HEK293 (cell line): ENCODE results near the gene CSRNP2.

ENCODE experiments used
- CTCF ChIA-PET: fragments of 350-600 bp; formaldehyde crosslinking; extraction: SDS; loops from one replicate; lab custom pipeline; 2021; ENCODE audit warnings: antibody characterized with exemption; lab: Yijun Ruan, JAX
- POLR2A ChIA-PET: fragments of 300-600 bp; formaldehyde crosslinking; extraction: SDS; loops from one replicate; lab custom pipeline; 2020; ENCODE audit warnings: antibody characterized with exemption, inconsistent platforms; lab: Yijun Ruan, JAX
- H3K27ac ChIP-seq: fragments of 200-500 bp; sonication (Bioruptor generic); 2 replicates; pipeline ENCODE4 v1.5.1; 2014; ENCODE audit warnings: low read depth, low read length, control low read depth, inconsistent platforms; ENCODE audit errors: extremely low read depth
- H3K36me3 ChIP-seq, 2 experiments: fragments of 200-500 bp in 1 of 2; sonication (Bioruptor generic) in 1 of 2; 1 replicate in 1 of 2; 2 replicates in 1 of 2; pipeline ENCODE4 v1.5.1; 2014 to 2017; ENCODE audit warnings: inconsistent platforms in 2 of 2, low read length in 2 of 2; ENCODE audit not compliant: control insufficient read depth in 2 of 2, insufficient read depth in 1 of 2
- H3K4me1 ChIP-seq: fragments of 200-500 bp; sonication (Bioruptor generic); 2 replicates; pipeline ENCODE4 v1.5.1; 2014; ENCODE audit warnings: mild to moderate bottlenecking, low read length, inconsistent platforms; ENCODE audit not compliant: control insufficient read depth, insufficient read depth
- H3K4me3 ChIP-seq: 2 replicates; pipeline ENCODE4 v1.5.1; 2011; ENCODE audit warnings: low read depth, mild to moderate bottlenecking, control low read depth, low read length, moderate library complexity
- H3K9me3 ChIP-seq: fragments of 200-500 bp; sonication (Bioruptor generic); 2 replicates; pipeline ENCODE4 v1.5.1; 2014; ENCODE audit warnings: low read depth, low read length, inconsistent platforms; ENCODE audit not compliant: control insufficient read depth, insufficient read depth
- ELK4 ChIP-seq: IDR thresholded peaks from 2 replicates; pipeline ENCODE4 v1.6.1; 2011; ENCODE audit warnings: mild to moderate bottlenecking, low read depth, low read length, borderline replicate concordance
- OSR2 ChIP-seq: fragments of 450-650 bp; formaldehyde crosslinking; IDR thresholded peaks from 2 replicates; pipeline ENCODE4 v1.5.1; 2016; ENCODE audit warnings: missing biosample characterization, missing genetic modification characterization
- PRDM1 ChIP-seq: fragments of 450-650 bp; formaldehyde crosslinking; IDR thresholded peaks from 2 replicates; pipeline ENCODE4; 2016; ENCODE audit warnings: missing biosample characterization, missing genetic modification characterization
- PRDM10 ChIP-seq: fragments of 450-650 bp; formaldehyde crosslinking; IDR thresholded peaks from 2 replicates; pipeline ENCODE4 v1.5.1; 2016; ENCODE audit warnings: missing biosample characterization, missing genetic modification characterization
- SCRT2 ChIP-seq: fragments of 450-650 bp; formaldehyde crosslinking; IDR thresholded peaks from 2 replicates; pipeline ENCODE4 v1.5.1; 2016; ENCODE audit warnings: missing biosample characterization, missing genetic modification characterization
- SP2 ChIP-seq: fragments of 450-650 bp; formaldehyde crosslinking; IDR thresholded peaks from 2 replicates; pipeline ENCODE4 v1.5.1; 2016; ENCODE audit warnings: missing biosample characterization, missing genetic modification characterization
- SP7 ChIP-seq: fragments of 450-650 bp; formaldehyde crosslinking; IDR thresholded peaks from 2 replicates; pipeline ENCODE4 v1.5.1; 2016; ENCODE audit warnings: missing biosample characterization, missing genetic modification characterization
- TSHZ1 ChIP-seq: fragments of 450-650 bp; formaldehyde crosslinking; IDR thresholded peaks from 2 replicates; pipeline ENCODE4 v1.5.1; 2016; ENCODE audit warnings: missing biosample characterization, missing genetic modification characterization, borderline replicate concordance
- ZBTB1 ChIP-seq: fragments of 450-650 bp; formaldehyde crosslinking; IDR thresholded peaks from 2 replicates; pipeline ENCODE4 v1.5.1; 2016; ENCODE audit warnings: missing biosample characterization, missing genetic modification characterization
- ZBTB11 ChIP-seq: fragments of 450-650 bp; formaldehyde crosslinking; conservative IDR thresholded peaks from 2 replicates; pipeline ENCODE4 v1.5.1; 2016; ENCODE audit warnings: low read depth, missing biosample characterization, missing genetic modification characterization
- ZNF10 ChIP-seq: fragments of 450-650 bp; formaldehyde crosslinking; IDR thresholded peaks from 2 replicates; pipeline ENCODE4 v1.5.1; 2017; ENCODE audit warnings: missing biosample characterization, missing genetic modification characterization
- ZNF324 ChIP-seq: fragments of 450-650 bp; formaldehyde crosslinking; IDR thresholded peaks from 2 replicates; pipeline ENCODE4 v1.5.1; 2016; ENCODE audit warnings: missing biosample characterization, missing genetic modification characterization
- ZNF335 ChIP-seq: fragments of 450-650 bp; formaldehyde crosslinking; conservative IDR thresholded peaks from 2 replicates; pipeline ENCODE4 v1.5.1; 2016; ENCODE audit warnings: missing biosample characterization, missing genetic modification characterization
- ZNF426 ChIP-seq: fragments of 450-650 bp; formaldehyde crosslinking; IDR thresholded peaks from 2 replicates; pipeline ENCODE4 v1.5.1; 2017; ENCODE audit warnings: missing biosample characterization, missing genetic modification characterization, mild to moderate bottlenecking, inconsistent platforms, moderate library complexity
- ZNF513 ChIP-seq: fragments of 450-650 bp; IDR thresholded peaks from 2 replicates; pipeline ENCODE4 v1.5.1; 2018; ENCODE audit warnings: missing biosample characterization, missing genetic modification characterization
- ZNF530 ChIP-seq: fragments of 450-650 bp; formaldehyde crosslinking; IDR thresholded peaks from 2 replicates; pipeline ENCODE4 v1.5.1; 2016; ENCODE audit warnings: low read depth, missing biosample characterization, missing genetic modification characterization
- ZNF549 ChIP-seq: fragments of 450-650 bp; IDR thresholded peaks from 2 replicates; pipeline ENCODE4 v1.5.1; 2018; ENCODE audit warnings: missing biosample characterization, missing genetic modification characterization, mild to moderate bottlenecking, inconsistent platforms, moderate library complexity
- ZNF610 ChIP-seq: fragments of 450-650 bp; formaldehyde crosslinking; IDR thresholded peaks from 2 replicates; pipeline ENCODE4 v1.5.1; 2016; ENCODE audit warnings: missing biosample characterization, missing genetic modification characterization, borderline replicate concordance
- ZNF76 ChIP-seq: fragments of 450-650 bp; formaldehyde crosslinking; IDR thresholded peaks from 2 replicates; pipeline ENCODE4; 2016; ENCODE audit warnings: low read depth, missing biosample characterization, missing genetic modification characterization, borderline replicate concordance
- ZNF843 ChIP-seq: fragments of 450-650 bp; formaldehyde crosslinking; IDR thresholded peaks from 2 replicates; pipeline ENCODE4 v1.5.1; 2016; ENCODE audit warnings: missing biosample characterization, missing genetic modification characterization
- ZSCAN30 ChIP-seq: fragments of 450-650 bp; IDR thresholded peaks from 2 replicates; pipeline ENCODE4 v1.5.1; 2018; ENCODE audit warnings: missing biosample characterization, mild to moderate bottlenecking, missing genetic modification characterization, moderate library complexity

CSRNP2 gene

GRCh38 chr12:51028813-51029150, 54.6 kb downstream of the CSRNP2 start:
- POLR2A ChIA-PET, result interaction anchor here (0.7 to 2.5 kb wide), 5 partner anchors 9 to 264 kb away, joined by 3 to 16 read pairs (median 4); partner anchors contain the start of genes CSRNP2, DAZAP2 and LETMD1

GRCh38 chr12:51028126-51028812, 55.1 kb downstream of the CSRNP2 start:
- POLR2A ChIA-PET, result interaction anchor here (0.7 to 2.5 kb wide), 7 partner anchors 9 to 263 kb away, joined by 3 to 16 read pairs (median 4); partner anchors contain the start of genes CSRNP2, DAZAP2 and LETMD1
- H3K4me3 ChIP-seq, result no peak overlapping the region; the same call in 1 of the 2 replicates
- TF ChIP-seq ZNF843 (tag by site-specific recombination), result no peak
- TF ChIP-seq ZNF10 (tag by site-specific recombination), result peak; percentile 41; the same call in 1 of the 2 replicates
- TF ChIP-seq OSR2 (tag by site-specific recombination), result no peak
- no peak for TF ChIP-seq ZNF426 (tag by site-specific recombination)
- TF ChIP-seq TSHZ1 (tag by site-specific recombination), result no peak
- no peak for TF ChIP-seq ELK4
- no peak for TF ChIP-seq ZBTB1 (tag by site-specific recombination)
- no peak for TF ChIP-seq SP2 (tag by site-specific recombination)
- TF ChIP-seq SP7, result peak; percentile 23; the same call in 1 of the 2 replicates
- no peak for TF ChIP-seq ZNF549
- no peak for TF ChIP-seq ZBTB11
- TF ChIP-seq ZSCAN30, result peak; percentile 24; the same call in 1 of the 2 replicates
- TF ChIP-seq PRDM1 (tag by site-specific recombination), result 0 out of 2 replicates have a peak, but pooled peaks have one; percentile 3
- no peak for TF ChIP-seq ZNF76 (tag by site-specific recombination)
- TF ChIP-seq PRDM10 (tag by site-specific recombination), result 0 out of 2 replicates have a peak, but pooled peaks have one; percentile 19
- TF ChIP-seq ZNF513 (tag by site-specific recombination), result peak; percentile 50; the same call in 1 of the 2 replicates
- no peak for TF ChIP-seq ZNF530 (tag by site-specific recombination)

More at GRCh38 chr12:51028813-51029150, 54.6 kb downstream of the CSRNP2 start:
- H3K27ac ChIP-seq, result no peak overlapping the region
- no peaks in the 10 kb centered on the region for H3K9me3 ChIP-seq
- CTCF ChIA-PET, result interaction anchor here (0.5 to 3.9 kb wide), 9 partner anchors 16 to 391 kb away, joined by 3 to 33 read pairs (median 5); no protein-coding TSS in a partner anchor
- H3K36me3 ChIP-seq, result no peaks in the 10 kb centered on the region
- TF ChIP-seq ZNF335 (peak; percentile 98), ZNF324 (tag by site-specific recombination) (no peak), ZNF610 (tag by site-specific recombination) (no peak), SCRT2 (tag by site-specific recombination) (peak; percentile 6; the same call in 1 of the 2 replicates)
- H3K4me3 ChIP-seq, result no peak overlapping the region
- 0 out of 2 replicates have a peak, but pooled peaks cover 4% of the 10 kb centered on the region for H3K4me1 ChIP-seq

More at GRCh38 chr12:51028126-51028812, 55.1 kb downstream of the CSRNP2 start:
- Histone ChIP-seq H3K4me1 (0 out of 2 replicates have a peak, but pooled peaks cover 4% of the 10 kb centered on the region), H3K9me3 (no peaks in the 10 kb centered on the region), H3K27ac (no peak overlapping the region), H3K36me3 (no peaks in the 10 kb centered on the region)
- CTCF ChIA-PET, result interaction anchor here (0.5 to 3.9 kb wide), 18 partner anchors 10 to 642 kb away, joined by 3 to 33 read pairs (median 5); no protein-coding TSS in a partner anchor
